Epidermal melanocyte (primary cell): Measurements from ENCODE around the gene CAMTA1.
A peak's percentile ranks its signal among the peaks of the same experiment; 100 is the strongest.

Source experiments
- DNase-seq: peaks from one replicate; pipeline ENCODE4 v3.0.0; 2011; ENCODE audit warnings: low spot score; ENCODE audit not compliant: insufficient read length

The CAMTA1 gene

GRCh38 chr1:7186382-7187111 is 401.3 kb downstream of the CAMTA1 start:
- DNase-seq: no peak

GRCh38 chr1:7187112-7187493 is 401.8 kb downstream of the CAMTA1 start:
- no peak for DNase-seq

GRCh38 chr1:7190261-7190660 is 405.0 kb downstream of the CAMTA1 start:
- DNase-seq: no peak

- no peak for DNase-seq
These were observed 407.2 kb downstream of the CAMTA1 start for GRCh38 chr1:7192453-7192852.

- DNase-seq: no peak
These were observed 411.0 kb downstream of the CAMTA1 start for GRCh38 chr1:7196036-7196911.

GRCh38 chr1:7198664-7199063 is 413.4 kb downstream of the CAMTA1 start:
- DNase-seq: no peak

GRCh38 chr1:7199077-7199779 is 414.0 kb downstream of the CAMTA1 start:
- no peak for DNase-seq

- no peak for DNase-seq
These were observed 422.8 kb downstream of the CAMTA1 start for GRCh38 chr1:7207875-7208646.

GRCh38 chr1:7208647-7209180 is 423.5 kb downstream of the CAMTA1 start:
- DNase-seq: no peak

GRCh38 chr1:7209336-7209735 is 424.1 kb downstream of the CAMTA1 start:
- no peak for DNase-seq

- DNase-seq: peak; percentile 54
These were observed 433.1 kb downstream of the CAMTA1 start for GRCh38 chr1:7218210-7218832.

GRCh38 chr1:7219031-7219430 is 433.8 kb downstream of the CAMTA1 start:
- DNase-seq: no peak

- no peak for DNase-seq
These were observed 434.8 kb downstream of the CAMTA1 start for GRCh38 chr1:7220007-7220406.

GRCh38 chr1:7220712-7221252 is 435.5 kb downstream of the CAMTA1 start:
- DNase-seq: no peak

GRCh38 chr1:7221826-7222694 is 436.8 kb downstream of the CAMTA1 start:
- no peak for DNase-seq

GRCh38 chr1:7222695-7223015 is 437.4 kb downstream of the CAMTA1 start:
- no peak for DNase-seq

GRCh38 chr1:7223334-7224080 is 438.3 kb downstream of the CAMTA1 start:
- no peak for DNase-seq

- DNase-seq: no peak
These were observed 438.9 kb downstream of the CAMTA1 start for GRCh38 chr1:7224081-7224534.

GRCh38 chr1:7224644-7225043 is 439.4 kb downstream of the CAMTA1 start:
- DNase-seq: no peak
